Measurements from ENCODE around the gene FBRSL1.
A peak's percentile ranks its signal among the peaks of the same experiment; 100 is the strongest.
"Not testable (repeated sequence)": the region's sequence is repeated elsewhere in the genome, so short reads cannot be mapped to it uniquely, and the experiment has no call there.

Gene FBRSL1

DNA sequence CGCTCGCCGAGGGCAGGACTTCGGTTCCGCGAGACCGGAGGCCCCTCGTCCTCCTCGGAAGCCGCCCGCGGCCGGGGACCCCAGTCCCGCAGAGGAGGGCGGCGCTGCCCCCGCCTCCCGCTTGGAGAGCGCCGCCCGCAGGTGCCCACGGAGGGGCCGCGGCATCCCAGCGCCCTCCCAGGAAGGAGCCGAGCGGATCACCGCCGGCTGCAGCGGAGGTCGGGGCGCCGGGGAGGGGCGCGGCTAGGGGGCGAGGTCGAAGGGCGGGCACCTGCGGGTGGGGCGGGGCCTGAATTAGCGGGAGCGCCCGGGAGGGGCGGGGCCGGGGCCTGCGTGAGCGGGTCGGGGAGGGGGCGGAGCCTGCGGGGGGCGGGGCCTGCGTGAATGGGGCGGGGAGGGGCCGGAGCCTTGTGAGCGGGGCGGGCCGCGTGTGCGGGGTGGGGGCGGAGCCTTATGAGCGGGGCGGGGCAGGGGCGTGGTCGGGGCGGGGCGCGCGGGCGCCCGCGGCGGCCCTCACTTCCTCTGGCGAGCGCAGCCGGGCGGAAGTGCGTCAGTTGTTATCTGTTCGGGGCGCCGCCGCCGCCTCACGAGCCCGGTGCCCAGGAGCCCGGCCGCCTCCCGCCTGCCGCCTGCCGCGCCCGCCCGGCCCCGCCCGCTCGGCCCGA, at the start of gene FBRSL1:
Gene FBRSL1, plus strand, starts transcription at position 550 of the 665 bp plus-strand sequence.
- DNase-seq, result peak; percentile 90 to 93

DNA sequence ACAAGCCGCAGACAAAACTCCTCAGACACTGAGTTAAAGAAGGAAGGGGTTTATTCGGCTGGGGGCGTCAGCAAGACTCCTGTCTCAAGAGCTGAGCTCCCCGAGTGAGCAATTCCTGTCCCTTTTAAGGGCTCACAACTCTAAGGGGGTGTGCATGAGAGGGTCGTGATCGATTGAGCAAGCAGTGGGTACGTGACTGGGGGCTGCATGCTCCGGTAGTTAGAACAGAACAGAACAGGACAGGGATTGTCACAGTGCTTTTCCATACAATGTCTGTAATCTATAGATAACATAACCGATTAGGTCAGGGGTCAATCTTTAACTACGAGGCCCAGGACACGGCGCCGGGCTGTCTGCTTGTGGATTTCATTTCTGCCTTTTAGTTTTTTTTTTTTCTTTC, 49.5 kb upstream of the FBRSL1 start:
- not testable (repeated sequence) for DNase-seq

DNA sequence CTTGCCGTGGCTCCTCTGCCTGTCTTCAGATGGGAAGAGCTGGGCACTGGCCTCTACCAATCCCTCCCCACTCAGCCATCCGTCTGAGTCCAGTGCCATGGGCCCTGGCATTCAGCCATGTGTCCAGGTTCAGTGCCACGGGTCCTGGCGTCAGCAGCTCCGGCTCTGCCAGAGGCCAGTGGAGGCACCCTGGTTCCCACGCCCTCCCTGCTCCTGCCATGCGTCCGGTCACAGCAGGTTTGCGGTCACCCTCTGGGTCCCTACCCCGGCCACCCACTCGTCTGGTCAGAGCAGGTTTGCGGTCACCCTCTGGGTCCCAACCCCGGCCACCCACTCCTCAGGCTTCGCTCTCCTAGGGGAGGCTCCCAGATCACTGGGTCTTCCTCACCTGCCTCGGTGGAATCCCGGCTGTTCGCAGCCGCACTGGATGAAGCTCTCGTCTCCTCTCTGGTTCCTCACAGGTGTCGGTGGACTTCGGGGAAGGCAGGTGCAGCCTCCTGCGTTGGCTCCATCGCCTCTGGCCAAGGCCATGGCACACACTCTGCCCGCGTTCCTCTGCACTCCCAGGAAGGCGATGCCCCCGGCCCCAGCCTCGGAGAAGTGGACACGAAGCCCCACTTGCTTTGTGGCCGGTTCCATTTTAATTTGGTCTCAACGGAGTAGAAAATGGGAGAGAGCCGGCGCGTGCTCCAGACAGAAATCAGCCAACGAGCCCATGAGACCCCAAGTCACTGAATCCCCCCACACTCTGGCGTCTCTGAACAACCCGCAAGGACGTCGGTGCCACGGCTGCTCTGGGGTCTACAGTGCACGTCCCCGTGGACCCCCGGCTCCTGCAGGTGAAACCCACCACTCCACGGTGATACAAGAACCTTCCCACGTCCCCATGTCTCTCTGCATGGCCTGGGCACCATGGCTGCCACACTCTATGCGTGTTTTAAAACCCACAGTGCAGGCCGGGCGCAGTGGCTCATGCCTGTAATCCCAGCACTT, 47.8 kb upstream of the FBRSL1 start:
- no peak for DNase-seq

DNA sequence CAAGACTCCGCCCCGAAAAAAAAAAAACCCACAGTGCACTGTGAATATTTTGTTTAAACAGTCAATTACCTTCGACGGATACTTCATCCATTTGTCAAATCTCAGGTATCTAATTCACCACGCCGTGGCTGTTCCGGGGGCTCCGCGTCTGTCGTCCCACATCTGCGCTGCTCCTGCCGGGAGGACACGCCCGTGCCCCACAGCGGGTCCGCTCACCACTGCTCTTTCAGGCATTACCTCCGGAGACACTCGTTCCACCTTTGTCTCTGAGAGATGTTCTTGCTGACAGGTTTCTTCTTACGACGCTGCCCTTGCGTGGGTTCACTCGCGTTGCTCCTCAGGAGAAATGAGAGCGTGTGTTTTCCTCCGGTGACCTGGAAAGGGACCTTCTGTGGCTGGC, 46.9 kb upstream of the FBRSL1 start:
- DNase-seq, result no peak

DNA sequence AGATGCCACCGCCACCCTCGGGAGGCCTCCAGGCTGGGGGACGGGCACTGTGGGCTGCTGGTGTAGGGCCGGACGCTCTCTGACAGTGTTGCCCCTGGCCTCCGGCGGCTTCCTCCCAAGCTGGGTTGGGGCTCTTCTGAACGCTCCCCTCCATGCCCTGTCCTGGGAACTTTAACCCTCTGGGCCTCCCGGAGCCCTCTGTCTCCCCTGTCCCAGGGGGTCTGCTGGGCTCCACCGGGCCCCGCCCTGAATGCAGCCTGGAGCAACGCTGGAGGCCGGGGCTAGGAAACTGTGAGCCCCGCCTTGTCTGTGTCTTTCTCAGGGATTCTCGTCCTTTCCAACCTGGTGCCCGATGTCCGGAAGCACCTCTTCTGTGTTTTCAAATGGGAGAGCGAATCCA, 45.7 kb upstream of the FBRSL1 start:
- DNase-seq, result no peak

DNA sequence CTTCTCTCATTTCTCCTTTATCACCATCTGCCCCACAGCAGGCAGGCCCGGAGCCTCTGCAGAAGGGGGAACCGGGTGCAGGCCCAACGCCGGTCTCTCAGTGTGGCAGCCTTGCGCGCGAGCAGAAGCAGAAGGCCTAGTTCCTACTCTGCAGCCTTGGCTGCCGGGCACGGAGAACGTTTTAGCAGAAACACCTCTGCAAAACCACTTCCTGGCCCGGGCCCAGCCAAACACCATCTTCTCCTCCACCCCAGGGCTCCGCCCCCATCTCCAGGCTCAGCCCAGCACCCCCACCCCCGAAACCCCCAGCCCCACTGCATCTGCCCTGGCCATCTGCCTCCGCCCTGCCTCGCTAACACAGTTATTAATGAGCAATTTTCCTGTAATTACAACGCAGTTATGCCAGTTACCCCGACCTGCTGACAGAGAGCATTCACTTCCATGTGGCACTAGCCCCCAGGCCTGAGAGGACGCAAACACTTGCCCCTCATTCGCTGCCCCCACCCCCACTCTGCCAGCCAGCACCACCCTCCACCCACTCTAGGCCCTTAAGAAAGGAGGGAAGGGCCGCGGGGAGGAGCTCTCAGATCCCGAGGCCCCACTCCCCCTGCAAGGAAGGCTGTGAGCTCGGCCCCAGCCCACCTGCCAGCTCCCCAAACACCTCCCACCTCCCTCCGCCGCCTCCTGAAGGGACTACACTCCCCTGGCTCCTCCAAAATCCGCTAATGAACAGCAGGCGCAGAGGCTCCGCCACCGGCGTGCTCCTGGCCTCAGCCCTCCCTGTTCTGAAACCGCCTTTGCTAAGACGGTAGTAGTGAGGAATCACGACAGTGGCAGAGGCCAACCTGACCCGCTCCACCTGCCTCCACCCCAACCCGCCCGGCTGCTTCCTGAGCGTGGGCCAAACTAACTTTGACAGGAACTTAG, 44.7 kb upstream of the FBRSL1 start:
- peak; percentile 73 to 77 for DNase-seq

DNA sequence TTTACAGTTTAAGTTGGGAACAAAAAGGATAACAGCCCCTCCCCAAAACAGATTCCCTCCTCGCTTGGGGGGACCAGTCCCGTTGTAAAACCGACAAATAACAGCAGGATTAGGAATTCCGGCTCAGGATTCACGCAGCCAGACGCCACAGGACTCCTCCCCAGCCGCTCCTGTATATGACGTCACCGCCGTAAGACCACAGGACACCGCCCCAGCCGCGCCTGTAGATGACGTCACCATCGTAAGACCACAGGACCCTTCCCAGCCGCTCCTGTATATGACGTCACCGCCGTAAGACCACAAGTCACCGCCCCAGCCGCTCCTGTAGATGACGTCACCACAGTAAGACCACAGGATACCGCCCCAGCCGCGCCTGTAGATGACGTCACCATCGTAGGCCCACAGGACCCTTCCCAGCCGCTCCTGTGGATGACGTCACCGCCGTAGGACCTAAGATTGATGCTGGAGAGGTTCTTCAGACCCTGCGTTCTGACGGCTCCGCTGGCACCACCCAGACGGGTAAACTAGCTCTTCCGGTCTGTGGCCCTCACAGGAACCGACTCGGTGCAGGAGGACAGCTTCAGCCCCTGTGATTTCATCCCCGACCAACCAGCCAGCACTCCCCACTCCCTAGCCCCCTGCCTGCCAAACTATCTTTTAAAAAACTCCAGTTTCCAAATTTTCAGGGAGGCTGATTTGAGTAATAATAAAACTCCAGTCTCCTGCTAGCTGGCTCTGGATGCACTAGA, 43.9 kb upstream of the FBRSL1 start:
- peak; percentile 65 to 70 for DNase-seq

DNA sequence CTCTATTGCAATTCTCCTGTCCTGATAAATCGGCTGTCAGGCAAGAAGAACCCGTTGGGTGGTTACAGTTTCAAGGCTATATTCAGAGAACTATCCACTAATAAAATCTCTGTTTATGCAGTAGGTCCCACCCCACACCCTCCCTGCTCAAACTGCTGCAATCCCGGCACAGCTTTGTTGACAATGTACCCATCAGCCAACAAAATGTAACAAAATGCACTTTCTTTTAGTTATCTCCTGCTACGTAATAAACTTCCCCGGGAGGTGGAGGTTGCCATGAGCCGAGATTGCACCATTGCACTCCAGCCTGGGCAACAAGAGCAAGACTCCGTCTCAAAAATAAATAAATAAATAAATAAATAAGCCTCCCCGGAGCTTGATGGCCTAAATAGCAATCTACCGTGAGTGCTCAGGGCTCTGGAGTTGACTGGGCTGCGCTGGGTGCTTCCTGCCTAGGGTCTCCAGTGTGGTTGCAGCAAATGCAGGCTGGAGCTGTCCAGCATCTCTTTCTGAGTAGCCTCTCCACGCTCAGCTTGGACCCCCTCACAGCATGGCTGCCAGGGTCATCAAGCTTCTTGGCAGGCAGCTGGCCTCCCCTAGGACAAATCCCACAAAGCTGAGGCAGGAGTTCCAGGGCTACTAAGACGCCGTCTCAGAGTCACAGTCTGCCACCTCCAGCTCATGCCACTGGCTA, 43.2 kb upstream of the FBRSL1 start:
- DNase-seq, result no peak

DNA sequence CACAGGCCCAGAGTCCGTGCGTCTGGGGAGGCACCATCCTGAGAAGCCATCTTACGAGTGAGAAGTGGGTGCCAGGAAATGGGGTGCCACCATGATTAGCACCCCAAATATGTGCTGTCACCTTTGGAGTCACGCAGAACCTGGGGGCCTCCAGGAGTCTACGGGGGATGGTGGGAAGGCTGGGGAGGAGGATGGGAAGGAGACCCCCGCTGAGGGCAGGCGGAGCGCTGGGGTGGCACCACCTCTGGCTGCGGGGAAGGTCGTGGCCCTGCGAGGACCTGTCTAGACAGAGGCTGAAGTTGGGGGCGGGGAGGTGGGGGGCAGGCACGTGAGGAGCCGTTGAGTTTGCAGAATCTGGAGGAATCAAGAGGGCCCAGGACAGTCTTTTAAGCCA, 42.6 kb upstream of the FBRSL1 start:
- DNase-seq, result no peak

DNA sequence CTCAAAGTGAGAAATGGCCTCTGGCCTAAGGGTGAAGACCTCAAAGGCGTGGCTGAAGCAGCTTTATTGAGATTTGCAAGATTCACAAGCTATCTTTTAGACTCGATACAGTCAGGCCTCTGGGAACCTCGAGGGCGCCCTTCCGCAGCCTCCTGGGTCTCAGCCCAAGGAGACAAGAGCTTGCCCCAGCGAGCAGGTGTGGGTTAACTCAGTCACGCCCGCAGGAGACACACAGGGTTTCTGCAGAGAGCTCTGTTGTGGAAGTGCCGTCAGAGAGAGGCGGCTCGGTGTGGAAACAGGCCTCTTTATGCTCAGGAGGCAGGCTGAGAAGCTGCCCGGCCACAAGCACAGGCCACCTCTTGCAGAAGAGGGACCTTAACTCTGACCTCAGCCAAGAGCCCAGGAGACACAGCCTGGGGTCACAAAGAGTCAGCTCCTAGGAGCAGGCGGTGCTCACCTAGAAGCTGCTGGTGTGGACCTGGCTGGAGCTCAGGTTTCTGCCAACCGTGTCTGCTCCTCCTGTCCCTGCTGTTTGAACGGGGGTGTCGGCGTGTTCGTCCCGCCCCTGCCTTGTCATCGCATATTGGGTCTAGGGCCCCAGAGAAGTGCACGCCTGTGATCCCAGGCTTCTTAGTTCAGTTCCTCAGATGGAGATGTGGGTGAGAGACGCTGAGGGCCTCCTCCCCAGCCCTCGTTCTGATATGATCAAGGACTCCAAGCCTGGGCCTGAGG, 42.1 kb upstream of the FBRSL1 start:
- DNase-seq, result no peak

DNA sequence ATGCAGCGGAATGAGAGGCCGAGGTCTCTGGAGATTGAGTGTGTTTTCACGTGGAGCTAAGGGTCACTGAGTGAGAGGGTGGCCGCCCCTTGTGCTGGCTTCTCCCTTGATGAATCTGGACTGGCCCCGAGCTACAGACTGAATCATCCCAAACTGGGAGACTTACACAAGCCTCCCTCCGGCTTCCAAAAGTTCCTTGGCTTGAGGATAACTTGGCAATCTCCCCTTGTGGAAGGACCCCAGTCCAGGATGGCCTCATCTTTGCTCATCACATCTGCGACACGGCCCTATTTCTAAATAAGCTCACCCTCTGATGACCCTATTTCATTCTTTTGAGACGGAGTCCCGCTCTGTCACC, 41.5 kb upstream of the FBRSL1 start:
- no peak for DNase-seq

DNA sequence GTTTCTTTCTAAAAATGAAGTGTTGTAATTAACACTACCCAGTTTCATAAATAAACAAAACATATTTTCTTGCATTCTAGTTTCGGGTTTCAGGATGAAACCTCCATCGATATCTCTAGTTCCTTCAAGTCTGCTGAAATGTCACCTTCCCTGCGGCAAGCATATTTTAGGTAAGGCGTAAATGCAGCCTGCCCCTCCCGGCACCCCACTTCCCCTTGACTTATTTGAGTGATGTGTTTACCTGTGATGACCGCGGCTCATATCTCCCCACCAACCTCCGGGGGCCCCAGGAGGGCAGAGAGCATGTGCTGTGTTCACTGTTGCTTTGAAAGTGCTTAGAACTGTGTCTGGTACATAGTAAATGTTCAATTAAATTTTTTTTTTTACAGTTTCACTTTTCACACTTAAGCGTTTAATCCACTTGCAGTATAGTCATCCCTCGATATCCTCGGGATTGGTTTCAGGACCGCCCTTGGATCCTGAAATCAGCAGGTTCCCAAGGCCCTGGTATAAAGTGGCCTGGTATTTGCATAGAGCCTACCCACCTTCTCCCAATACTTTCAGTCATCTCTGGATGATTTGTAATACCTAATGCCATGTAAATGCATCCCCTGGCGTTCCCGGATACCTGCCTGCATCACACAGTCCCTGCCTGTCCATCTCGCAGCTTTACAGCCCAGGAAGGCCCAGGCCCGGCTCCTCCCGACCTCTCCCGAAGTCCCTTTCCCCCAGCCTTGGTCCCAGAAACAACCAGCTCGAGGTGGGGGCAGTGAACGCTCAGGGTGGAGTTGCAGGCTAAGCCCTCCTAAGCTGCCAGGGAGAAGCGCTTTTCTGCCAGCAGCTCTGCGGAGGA, 40.2 kb upstream of the FBRSL1 start:
- no peak for DNase-seq

DNA sequence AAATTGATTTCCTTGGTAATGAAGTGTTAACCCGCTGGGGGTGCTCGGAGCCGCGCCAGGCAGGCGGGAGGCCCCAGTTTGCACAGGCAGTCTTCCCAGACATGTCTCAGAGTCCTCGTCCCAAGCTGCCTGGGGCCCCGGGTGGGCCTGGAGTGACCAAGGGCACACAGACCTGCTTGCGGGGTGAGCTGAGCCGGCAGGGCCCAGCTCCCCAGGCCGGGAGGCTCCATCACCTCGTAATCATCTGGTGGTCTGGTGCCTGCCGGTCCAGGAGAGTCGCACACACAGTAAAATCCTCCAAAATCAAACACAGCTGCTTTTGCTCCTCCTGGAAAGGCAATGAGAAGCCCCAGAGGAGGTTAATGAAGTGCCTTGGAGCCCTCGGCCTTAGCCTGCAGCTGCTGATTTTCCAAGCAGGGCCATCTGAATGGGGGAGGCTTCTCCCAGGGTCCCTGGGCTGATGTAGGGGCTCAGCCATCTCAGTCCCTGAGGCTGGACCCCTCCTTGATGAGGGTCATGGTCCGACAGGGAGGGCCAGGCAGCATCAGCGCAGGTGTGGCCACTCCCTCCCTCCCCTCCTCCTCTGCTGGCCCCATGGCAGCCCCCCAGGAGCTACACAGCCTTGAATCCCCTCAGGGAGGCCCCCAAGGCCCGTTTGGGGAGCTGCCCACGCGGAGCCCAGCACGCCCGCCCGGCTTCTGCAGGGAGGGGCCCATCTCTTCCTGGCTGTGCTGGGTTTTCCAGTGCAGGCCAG, 39.4 kb upstream of the FBRSL1 start:
- no peak for DNase-seq

DNA sequence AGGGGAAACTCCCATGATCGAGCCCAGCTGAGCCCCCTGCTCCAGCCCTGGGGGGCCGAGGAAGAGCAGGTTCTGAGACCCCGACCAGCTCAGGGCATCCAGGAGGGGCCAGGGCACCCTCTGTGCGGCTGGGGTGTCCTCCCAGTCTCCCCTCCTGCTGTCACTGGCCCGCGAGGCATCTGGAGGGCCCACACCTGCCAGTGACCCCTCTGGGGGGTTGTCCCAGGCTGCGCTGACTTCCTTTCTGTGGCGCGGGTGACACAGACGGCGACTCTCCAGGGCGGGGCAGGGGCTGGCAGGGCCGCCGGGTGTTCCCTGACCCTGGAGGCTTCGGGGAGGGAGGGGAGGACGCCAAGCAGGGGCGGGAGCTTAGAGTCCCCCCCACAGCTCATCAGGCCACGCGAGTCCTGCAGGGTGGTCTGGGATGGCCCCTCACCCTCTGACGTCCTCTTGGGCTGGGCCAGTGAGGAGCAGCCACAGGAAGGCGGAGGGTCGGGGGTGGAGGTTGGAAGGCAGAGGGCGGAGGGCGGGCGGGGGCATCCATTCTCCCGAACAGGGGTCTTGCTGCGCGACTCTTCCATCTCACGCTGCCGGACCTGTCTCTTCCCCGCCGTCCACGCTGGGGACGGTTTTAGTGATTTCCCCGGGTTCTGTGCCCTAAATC, 38.6 kb upstream of the FBRSL1 start:
- no peak for DNase-seq

DNA sequence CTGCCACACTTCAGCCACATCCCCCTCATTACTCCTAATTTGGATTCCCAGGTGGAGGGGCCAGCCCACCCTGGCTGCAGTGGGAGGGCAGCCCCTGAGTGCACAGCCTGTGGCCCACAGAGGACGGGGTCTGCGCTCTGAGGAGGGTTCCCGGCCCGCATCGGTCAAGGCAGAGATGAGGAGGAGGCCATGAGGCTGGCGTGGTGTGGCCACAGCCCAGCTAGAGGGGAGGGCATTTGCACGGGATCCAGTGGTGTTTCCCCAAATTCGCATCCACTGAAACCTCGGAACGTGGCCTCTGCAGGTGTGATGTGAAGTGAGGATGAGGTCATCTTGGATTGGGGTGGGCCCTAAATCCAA, 38.1 kb upstream of the FBRSL1 start:
- no peak for DNase-seq

DNA sequence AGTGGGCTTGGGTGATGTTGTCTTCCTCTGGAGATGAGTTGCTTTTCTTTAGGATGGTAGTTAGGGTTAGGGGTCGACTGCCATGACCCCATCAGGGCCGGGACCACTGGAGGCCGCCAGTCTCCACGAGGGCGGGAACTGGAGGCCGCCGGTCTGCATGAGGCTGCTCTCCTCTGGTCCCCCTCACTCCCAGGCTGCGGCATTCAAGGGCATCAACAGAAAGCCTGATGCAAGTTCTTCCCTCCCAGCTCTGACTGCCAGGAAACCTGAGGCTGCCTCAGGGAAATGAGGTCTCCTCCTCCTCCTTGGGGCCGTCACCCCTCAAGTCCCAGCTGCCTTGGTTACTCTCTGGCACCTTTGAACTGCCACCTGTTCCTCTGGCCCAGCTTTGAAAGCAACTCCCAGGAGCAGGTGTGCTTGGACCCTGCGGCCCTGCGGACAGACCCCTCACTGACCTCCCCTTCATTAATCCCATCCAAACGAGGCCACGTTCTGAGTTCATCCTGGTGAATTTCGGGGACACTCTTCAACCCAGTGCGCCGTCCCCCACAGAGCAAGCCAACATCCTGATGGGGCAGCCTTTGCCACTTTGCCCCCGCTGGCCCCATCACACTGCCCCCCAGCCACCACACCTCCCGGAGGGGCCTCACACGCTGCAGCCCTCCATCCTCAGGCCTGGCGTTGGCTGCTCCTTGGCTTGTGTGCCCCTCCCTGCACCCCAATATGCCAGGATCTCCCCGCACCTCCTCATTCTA, 37.2 kb upstream of the FBRSL1 start:
- DNase-seq, result no peak

DNA sequence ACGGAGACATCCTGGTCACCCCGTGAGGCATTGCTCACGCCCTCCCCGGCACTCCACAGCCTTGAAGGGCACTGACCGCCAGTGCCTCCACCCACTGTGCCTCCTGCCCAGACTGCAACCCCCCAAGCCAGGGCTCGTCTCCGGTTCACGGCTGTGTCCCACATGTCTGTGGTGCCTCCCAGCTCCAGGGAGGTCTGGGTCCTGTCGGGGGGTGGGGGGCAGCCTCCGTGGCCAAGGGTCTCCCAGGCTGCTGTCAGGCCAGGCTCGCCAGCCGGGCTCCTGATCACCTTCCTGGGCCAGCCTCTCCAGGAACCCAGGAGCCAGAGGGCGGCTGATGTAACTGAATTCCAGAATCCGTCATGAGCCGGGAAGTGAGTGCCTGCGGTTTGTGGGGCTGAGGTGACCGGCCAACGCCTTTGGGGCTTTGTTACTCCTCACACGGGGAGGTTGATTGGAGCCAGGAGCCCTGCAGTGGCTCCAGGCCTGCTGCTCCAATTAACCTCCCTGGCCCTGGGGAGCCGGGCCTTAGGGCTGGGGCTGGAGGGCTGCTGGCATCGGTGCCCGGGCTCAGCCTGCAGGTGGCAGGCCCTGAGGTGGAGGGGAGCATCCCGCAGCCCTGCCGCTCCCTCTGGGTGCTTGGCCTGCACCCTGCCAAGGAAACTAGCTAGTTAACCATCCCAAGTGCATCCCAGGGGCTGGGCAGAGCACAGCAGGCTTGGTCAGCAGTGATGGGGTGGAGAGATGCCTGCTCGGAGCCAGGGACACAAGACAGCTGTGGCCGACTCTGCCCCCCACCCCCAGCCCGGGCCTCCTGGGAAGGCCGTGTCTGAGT, 36.4 kb upstream of the FBRSL1 start:
- DNase-seq, result no peak
